Measurements from ENCODE around the gene LRRC72.

DNA sequence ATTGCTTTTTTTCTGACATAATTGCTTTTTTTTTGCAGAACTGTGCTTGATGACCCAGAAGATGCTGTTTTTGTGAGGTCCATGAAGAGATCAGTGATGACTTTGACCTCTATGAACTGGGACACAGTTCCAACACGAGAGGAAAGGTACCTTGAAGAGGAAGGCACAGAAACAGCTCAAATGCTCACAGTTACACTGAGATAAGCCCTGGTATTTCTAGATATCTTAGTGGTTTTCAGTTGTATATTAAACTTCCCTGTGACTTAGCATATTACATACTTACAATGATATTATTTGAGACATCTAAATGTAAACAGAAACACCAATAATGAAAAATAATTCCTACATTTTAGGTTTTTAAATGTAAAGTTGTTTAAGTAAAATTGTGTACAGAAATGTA is 54.7 kb downstream of the LRRC72 start:
- TF ChIP-seq, protein P1, sequence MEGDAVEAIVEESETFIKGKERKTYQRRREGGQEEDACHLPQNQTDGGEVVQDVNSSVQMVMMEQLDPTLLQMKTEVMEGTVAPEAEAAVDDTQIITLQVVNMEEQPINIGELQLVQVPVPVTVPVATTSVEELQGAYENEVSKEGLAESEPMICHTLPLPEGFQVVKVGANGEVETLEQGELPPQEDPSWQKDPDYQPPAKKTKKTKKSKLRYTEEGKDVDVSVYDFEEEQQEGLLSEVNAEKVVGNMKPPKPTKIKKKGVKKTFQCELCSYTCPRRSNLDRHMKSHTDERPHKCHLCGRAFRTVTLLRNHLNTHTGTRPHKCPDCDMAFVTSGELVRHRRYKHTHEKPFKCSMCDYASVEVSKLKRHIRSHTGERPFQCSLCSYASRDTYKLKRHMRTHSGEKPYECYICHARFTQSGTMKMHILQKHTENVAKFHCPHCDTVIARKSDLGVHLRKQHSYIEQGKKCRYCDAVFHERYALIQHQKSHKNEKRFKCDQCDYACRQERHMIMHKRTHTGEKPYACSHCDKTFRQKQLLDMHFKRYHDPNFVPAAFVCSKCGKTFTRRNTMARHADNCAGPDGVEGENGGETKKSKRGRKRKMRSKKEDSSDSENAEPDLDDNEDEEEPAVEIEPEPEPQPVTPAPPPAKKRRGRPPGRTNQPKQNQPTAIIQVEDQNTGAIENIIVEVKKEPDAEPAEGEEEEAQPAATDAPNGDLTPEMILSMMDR (conservative IDR thresholded peaks at IDR 0.05; ENCODE audit: low read depth in 2 of 2): no peak
- TF ChIP-seq, protein P2, sequence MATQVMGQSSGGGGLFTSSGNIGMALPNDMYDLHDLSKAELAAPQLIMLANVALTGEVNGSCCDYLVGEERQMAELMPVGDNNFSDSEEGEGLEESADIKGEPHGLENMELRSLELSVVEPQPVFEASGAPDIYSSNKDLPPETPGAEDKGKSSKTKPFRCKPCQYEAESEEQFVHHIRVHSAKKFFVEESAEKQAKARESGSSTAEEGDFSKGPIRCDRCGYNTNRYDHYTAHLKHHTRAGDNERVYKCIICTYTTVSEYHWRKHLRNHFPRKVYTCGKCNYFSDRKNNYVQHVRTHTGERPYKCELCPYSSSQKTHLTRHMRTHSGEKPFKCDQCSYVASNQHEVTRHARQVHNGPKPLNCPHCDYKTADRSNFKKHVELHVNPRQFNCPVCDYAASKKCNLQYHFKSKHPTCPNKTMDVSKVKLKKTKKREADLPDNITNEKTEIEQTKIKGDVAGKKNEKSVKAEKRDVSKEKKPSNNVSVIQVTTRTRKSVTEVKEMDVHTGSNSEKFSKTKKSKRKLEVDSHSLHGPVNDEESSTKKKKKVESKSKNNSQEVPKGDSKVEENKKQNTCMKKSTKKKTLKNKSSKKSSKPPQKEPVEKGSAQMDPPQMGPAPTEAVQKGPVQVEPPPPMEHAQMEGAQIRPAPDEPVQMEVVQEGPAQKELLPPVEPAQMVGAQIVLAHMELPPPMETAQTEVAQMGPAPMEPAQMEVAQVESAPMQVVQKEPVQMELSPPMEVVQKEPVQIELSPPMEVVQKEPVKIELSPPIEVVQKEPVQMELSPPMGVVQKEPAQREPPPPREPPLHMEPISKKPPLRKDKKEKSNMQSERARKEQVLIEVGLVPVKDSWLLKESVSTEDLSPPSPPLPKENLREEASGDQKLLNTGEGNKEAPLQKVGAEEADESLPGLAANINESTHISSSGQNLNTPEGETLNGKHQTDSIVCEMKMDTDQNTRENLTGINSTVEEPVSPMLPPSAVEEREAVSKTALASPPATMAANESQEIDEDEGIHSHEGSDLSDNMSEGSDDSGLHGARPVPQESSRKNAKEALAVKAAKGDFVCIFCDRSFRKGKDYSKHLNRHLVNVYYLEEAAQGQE (IDR thresholded peaks at IDR 0.05; ENCODE audit: unreplicated experiment): no peak
- TF ChIP-seq POLR2AphosphoS5 (IDR thresholded peaks at IDR 0.05; ENCODE audit: low read depth) (no peak), EZH2 (IDR thresholded peaks at IDR 0.05; ENCODE audit: low read depth, unreplicated experiment) (no peak), EZH2phosphoT487 (IDR thresholded peaks at IDR 0.05; ENCODE audit: unreplicated experiment) (no peak), CREB1 (CRISPR knock-in tag; IDR thresholded peaks at IDR 0.05; ENCODE audit: low read depth) (no peak), JUNB (IDR thresholded peaks at IDR 0.05; ENCODE audit: unreplicated experiment) (no peak), STAT1 (IDR thresholded peaks at IDR 0.05; ENCODE audit: unreplicated experiment) (no peak), NANOG (IDR thresholded peaks at IDR 0.05; ENCODE audit: borderline replicate concordance) (no peak), ZNF114 (CRISPR knock-in tag; IDR thresholded peaks at IDR 0.05) (no peak), ZNF331 (CRISPR knock-in tag; IDR thresholded peaks at IDR 0.05; ENCODE audit: low read depth) (no peak)
- TF ChIP-seq, protein P3, sequence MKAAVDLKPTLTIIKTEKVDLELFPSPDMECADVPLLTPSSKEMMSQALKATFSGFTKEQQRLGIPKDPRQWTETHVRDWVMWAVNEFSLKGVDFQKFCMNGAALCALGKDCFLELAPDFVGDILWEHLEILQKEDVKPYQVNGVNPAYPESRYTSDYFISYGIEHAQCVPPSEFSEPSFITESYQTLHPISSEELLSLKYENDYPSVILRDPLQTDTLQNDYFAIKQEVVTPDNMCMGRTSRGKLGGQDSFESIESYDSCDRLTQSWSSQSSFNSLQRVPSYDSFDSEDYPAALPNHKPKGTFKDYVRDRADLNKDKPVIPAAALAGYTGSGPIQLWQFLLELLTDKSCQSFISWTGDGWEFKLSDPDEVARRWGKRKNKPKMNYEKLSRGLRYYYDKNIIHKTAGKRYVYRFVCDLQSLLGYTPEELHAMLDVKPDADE (IDR thresholded peaks at IDR 0.05): no peak
